Measurements from ENCODE around the gene KCNK10. TPM values are rescaled to one million over a fixed set of nuclear protein-coding genes. Genes with fewer than 3 reads are reported as not detected.

KCNK10 gene
- total and polyA plus RNA-seq, 2 donors (not counting 1 experiment from before 2014, with no cell fraction given) = 0.20 TPM; not detected in 1

GRCh38 chr14:88324930-88325329, 1.9 kb upstream of the KCNK10 start:
- 52% methylated on average over 5 of the region's 6 CpGs for WGBS (ENCODE audit: insufficient coverage)
- Mint-ChIP-seq H3K27ac (no peak overlapping the region), H3K4me1 (peaks cover 8% of the 10 kb centered on the region), H3K4me3 (peak overlapping the region; percentile 60), H3K27me3 (peaks cover 52% of the 10 kb centered on the region), H3K9me3 (ENCODE audit: insufficient read depth) (no peaks in the 10 kb centered on the region)
- Histone ChIP-seq H2AFZ (ENCODE audit: insufficient read depth, low read depth, low read length, poor library complexity, severe bottlenecking) (no peak overlapping the region), H3K9me3 (ENCODE audit: control extremely low read depth in 1 of 3, control insufficient read depth in 2 of 3, insufficient read depth in 1 of 3, low read length in 2 of 3) (peaks cover 0 to 23% (median 1%) of the 10 kb centered on the region in 3 donors), H3K9ac (ENCODE audit: low read length) (no peak overlapping the region), H3K4me1 (ENCODE audit: control insufficient read depth in 2 of 2, insufficient read depth in 2 of 2, low read length in 2 of 2) (peaks cover 15 to 17% of the 10 kb centered on the region in 2 donors), H3K4me2 (replicated peaks; ENCODE audit: low read depth, low read length, poor library complexity, severe bottlenecking) (no peak overlapping the region), H3K36me3 (replicated peaks in 1 of 2; ENCODE audit: control extremely low read depth in 1 of 2, control insufficient read depth in 1 of 2, extremely low read depth in 1 of 2, insufficient read depth in 2 of 2, low read length in 1 of 2) (no peaks in the 10 kb centered on the region), H3K27ac (ENCODE audit: low read length in 2 of 2) (no peak overlapping the region), H3K79me2 (ENCODE audit: control insufficient read depth, insufficient read depth, low read length) (no peaks in the 10 kb centered on the region), H3K4me3 (ENCODE audit: control extremely low read depth in 1 of 5, extremely low read depth in 1 of 5, insufficient read depth in 1 of 5, low read depth in 2 of 5, low read length in 4 of 5) (no peak overlapping the region), H3K27me3 (replicated peaks in 1 of 4; ENCODE audit: control extremely low read depth in 1 of 4, control insufficient read depth in 3 of 4, insufficient read depth in 4 of 4, low read length in 3 of 4) (peaks cover 0 to 62% (median 40%) of the 10 kb centered on the region in 4 experiments), H4K20me1 (ENCODE audit: control insufficient read depth, insufficient read depth, low read length, poor library complexity, severe bottlenecking) (no peaks in the 10 kb centered on the region)
- DNase-seq = no peak
- TF ChIP-seq EZH2 (IDR thresholded peaks at IDR 0.05; ENCODE audit: borderline replicate concordance, insufficient read depth, low read depth, low read length, poor library complexity, severe bottlenecking) (no peak), CTCF (IDR thresholded peaks at IDR 0.05) (no peak)
- ChIA-PET CTCF (no interaction called here), POLR2A (no interaction called here)
- no peak for ATAC-seq (ENCODE audit: low read depth)
- intact Hi-C loops (cut with micrococcal nuclease) = loop anchor here (5.0 kb wide), 1 partner anchor 138 kb away; no protein-coding TSS in a partner anchor

- Histone ChIP-seq H3K4me2 (replicated peaks; ENCODE audit: low read depth, low read length, poor library complexity, severe bottlenecking) (no peak overlapping the region), H3K36me3 (replicated peaks in 1 of 2; ENCODE audit: control extremely low read depth in 1 of 2, control insufficient read depth in 1 of 2, extremely low read depth in 1 of 2, insufficient read depth in 2 of 2, low read length in 1 of 2) (no peaks in the 10 kb centered on the region), H3K4me3 (ENCODE audit: control extremely low read depth in 1 of 5, extremely low read depth in 1 of 5, insufficient read depth in 1 of 5, low read depth in 2 of 5, low read length in 4 of 5) (no peak overlapping the region), H3K4me1 (ENCODE audit: control insufficient read depth in 2 of 2, insufficient read depth in 2 of 2, low read length in 2 of 2) (peaks cover 15 to 17% of the 10 kb centered on the region in 2 donors), H3K27me3 (replicated peaks in 1 of 4; ENCODE audit: control extremely low read depth in 1 of 4, control insufficient read depth in 3 of 4, insufficient read depth in 4 of 4, low read length in 3 of 4) (peaks cover 0 to 65% (median 40%) of the 10 kb centered on the region in 4 experiments), H3K79me2 (ENCODE audit: control insufficient read depth, insufficient read depth, low read length) (no peaks in the 10 kb centered on the region), H3K9me3 (ENCODE audit: control extremely low read depth in 1 of 3, control insufficient read depth in 2 of 3, insufficient read depth in 1 of 3, low read length in 2 of 3) (peaks cover 0 to 23% (median 1%) of the 10 kb centered on the region in 3 donors), H2AFZ (ENCODE audit: insufficient read depth, low read depth, low read length, poor library complexity, severe bottlenecking) (no peak overlapping the region), H4K20me1 (ENCODE audit: control insufficient read depth, insufficient read depth, low read length, poor library complexity, severe bottlenecking) (no peaks in the 10 kb centered on the region), H3K27ac (ENCODE audit: low read length in 2 of 2) (no peak overlapping the region), H3K9ac (ENCODE audit: low read length) (no peak overlapping the region)
- Mint-ChIP-seq H3K4me1 (peaks cover 8% of the 10 kb centered on the region), H3K27ac (no peak overlapping the region), H3K9me3 (ENCODE audit: insufficient read depth) (no peaks in the 10 kb centered on the region), H3K27me3 (peaks cover 48% of the 10 kb centered on the region), H3K4me3 (peak overlapping the region; percentile 84)
- CTCF ChIA-PET = no interaction called here
- ATAC-seq (ENCODE audit: low read depth) = no peak
- POLR2A ChIA-PET = no interaction called here
- intact Hi-C loops (cut with micrococcal nuclease) = no loop called here
- no peak for TF ChIP-seq CTCF (IDR thresholded peaks at IDR 0.05)
- no peak for TF ChIP-seq EZH2 (IDR thresholded peaks at IDR 0.05; ENCODE audit: borderline replicate concordance, insufficient read depth, low read depth, low read length, poor library complexity, severe bottlenecking)
- WGBS (ENCODE audit: insufficient coverage) = 67% methylated on average over 3 of the region's 4 CpGs
- no peak for DNase-seq
These were observed 1.4 kb upstream of the KCNK10 start for GRCh38 chr14:88324491-88324890.
